Fibroblast of lung (primary cell): Measurements from ENCODE around the gene CDH9.

Experiments
- CTCF ChIP-seq, 2 donors: IDR thresholded peaks in 1 of 2; conservative IDR thresholded peaks in 1 of 2; 1 replicate in 1 of 2; 2 replicates in 1 of 2; pipeline ENCODE4 v1.5.1; 2011 to 2012; ENCODE audit warnings: low read length in 2 of 2, control low read depth in 1 of 2, inconsistent platforms in 1 of 2, low read depth in 1 of 2, mild to moderate bottlenecking in 1 of 2
- EZH2 ChIP-seq: IDR thresholded peaks from 2 replicates; pipeline ENCODE4 v1.5.1; 2012; ENCODE audit warnings: low read length, control low read depth, mild to moderate bottlenecking; ENCODE audit errors: missing control alignments

- TF ChIP-seq CTCF (conservative IDR thresholded peaks at IDR 0.05 in 1 of 2, IDR thresholded peaks at IDR 0.05 in 1 of 2; ENCODE audit: low read depth in 1 of 2, low read length in 2 of 2) (no peak), EZH2 (no peak)
These were observed 28.9 kb downstream of the CDH9 start for GRCh38 chr5:27009540-27009915.
